Neural progenitor cell (in vitro differentiated cells): ENCODE results near the gene UCK2. TPM values are rescaled to one million over a fixed set of nuclear protein-coding genes. Genes with fewer than 3 reads are reported as not detected.

Source experiments
- DNase-seq: peaks from one replicate; pipeline ENCODE4 v3.0.0-alpha.2; 2016; ENCODE audit warnings: low spot score
- H2AFZ ChIP-seq: fragments of 200-600 bp; sonication (generic); replicated peaks from 2 replicates; pipeline ENCODE4 v1.6.1; 2016; ENCODE audit warnings: antibody characterized with exemption
- H3F3A ChIP-seq: fragments of 200-600 bp; sonication (generic); 2 replicates; pipeline ENCODE4 v1.6.1; 2016; ENCODE audit warnings: antibody characterized with exemption, low read depth
- H3K27ac ChIP-seq: fragments of 200-600 bp; sonication (generic); 2 replicates; pipeline ENCODE4 v1.5.1; 2016; ENCODE audit warnings: mild to moderate bottlenecking
- H3K27me3 ChIP-seq: fragments of 200-600 bp; sonication (generic); 2 replicates; pipeline ENCODE4 v1.6.1; 2016; ENCODE audit warnings: mild to moderate bottlenecking, moderate library complexity
- H3K36me3 ChIP-seq: fragments of 200-600 bp; sonication (generic); 2 replicates; pipeline ENCODE4 v1.5.1; 2016
- H3K4me1 ChIP-seq: fragments of 200-600 bp; sonication (generic); 2 replicates; pipeline ENCODE4 v1.6.1; 2016; ENCODE audit warnings: mixed run types
- H3K4me2 ChIP-seq: fragments of 200-600 bp; sonication (generic); 2 replicates; pipeline ENCODE4 v1.6.1; 2016
- H3K4me3 ChIP-seq: fragments of 200-600 bp; sonication (generic); 2 replicates; pipeline ENCODE4 v1.5.1; 2016
- H3K79me2 ChIP-seq: fragments of 200-600 bp; sonication (generic); 2 replicates; pipeline ENCODE4 v1.6.1; 2016; ENCODE audit warnings: low read depth
- H3K9ac ChIP-seq: fragments of 200-600 bp; sonication (generic); 2 replicates; pipeline ENCODE4 v1.6.1; 2016
- H3K9me3 ChIP-seq: fragments of 200-600 bp; sonication (generic); 2 replicates; pipeline ENCODE4 v1.5.1; 2016; ENCODE audit warnings: low read depth
- H4K20me1 ChIP-seq: fragments of 200-600 bp; sonication (generic); 2 replicates; pipeline ENCODE4 v1.6.1; 2016; ENCODE audit warnings: low read depth
- H3K27ac Mint-ChIP-seq: 3 replicates; pipeline ENCODE4 v1.8.0; 2021; ENCODE audit warnings: mixed read lengths
- H3K27me3 Mint-ChIP-seq: 2 replicates; pipeline ENCODE4 v1.8.0; 2022; ENCODE audit warnings: low read depth, mild to moderate bottlenecking, inconsistent platforms, moderate library complexity, mixed read lengths; ENCODE audit not compliant: insufficient read depth
- H3K36me3 Mint-ChIP-seq: 3 replicates; pipeline ENCODE4 v1.8.0; 2021; ENCODE audit warnings: mixed read lengths
- H3K4me1 Mint-ChIP-seq: 3 replicates; pipeline ENCODE4 v1.8.0; 2021; ENCODE audit warnings: mixed read lengths
- H3K4me3 Mint-ChIP-seq: 3 replicates; pipeline ENCODE4 v1.8.0; 2021; ENCODE audit warnings: mild to moderate bottlenecking, moderate library complexity, mixed read lengths
- H3K9me3 Mint-ChIP-seq: 3 replicates; pipeline ENCODE4 v1.8.0; 2020; ENCODE audit warnings: mixed read lengths
- CTCF ChIP-seq: fragments of 200-600 bp; sonication (generic); IDR thresholded peaks from 2 replicates; pipeline ENCODE4 v1.5.1; 2017; ENCODE audit warnings: antibody characterized with exemption, mild to moderate bottlenecking
- EZH2 ChIP-seq: fragments of 200-600 bp; sonication (generic); IDR thresholded peaks from 2 replicates; pipeline ENCODE4 v1.6.1; 2017; ENCODE audit warnings: antibody characterized with exemption, mild to moderate bottlenecking, moderate library complexity
- EZH2phosphoT487 ChIP-seq: fragments of 200-600 bp; sonication (generic); IDR thresholded peaks from 2 replicates; pipeline ENCODE4 v1.6.1; 2017; ENCODE audit warnings: antibody characterized with exemption
- total RNA-seq: library from RNA; depleted of rRNA; stranded (reverse); fragments of >200 nt; gene quantifications from 2 replicates; pipeline ENCODE4 v1.2.3, GENCODE V29; 2015; ENCODE audit warnings: low replicate concordance

UCK2 gene
- total RNA-seq, 1 donor from 2014 or later: 43.8 TPM

- H3F3A ChIP-seq: peaks cover 1% of the 10 kb centered on the region
- H3K27ac Mint-ChIP-seq: no peak overlapping the region
- H3K4me1 Mint-ChIP-seq: peaks cover 16% of the 10 kb centered on the region
- no peaks in the 10 kb centered on the region for H3K9me3 ChIP-seq
- no peak overlapping the region for H3K4me3 Mint-ChIP-seq
- no peak overlapping the region for H2AFZ ChIP-seq
- H3K4me2 ChIP-seq: no peak overlapping the region
- no peaks in the 10 kb centered on the region for H3K27me3 ChIP-seq
- no peak for DNase-seq
- H3K27me3 Mint-ChIP-seq: peaks cover 1% of the 10 kb centered on the region
- H4K20me1 ChIP-seq: peaks cover 84% of the 10 kb centered on the region
- peaks cover 100% of the 10 kb centered on the region for H3K79me2 ChIP-seq
- H3K9me3 Mint-ChIP-seq: peaks cover 4% of the 10 kb centered on the region
- peaks cover 13% of the 10 kb centered on the region for H3K4me1 ChIP-seq
- H3K36me3 ChIP-seq: peaks cover 5% of the 10 kb centered on the region
- no peak overlapping the region for H3K27ac ChIP-seq
- TF ChIP-seq EZH2phosphoT487: no peak
- no peak for TF ChIP-seq EZH2
- TF ChIP-seq CTCF: no peak
- no peak overlapping the region for H3K9ac ChIP-seq
- peaks cover 27% of the 10 kb centered on the region for H3K36me3 Mint-ChIP-seq
- no peak overlapping the region for H3K4me3 ChIP-seq
These were observed 6.8 kb downstream of the UCK2 start for GRCh38 chr1:165834229-165834628.

- no peak for DNase-seq
- TF ChIP-seq CTCF: no peak
- no peak for TF ChIP-seq EZH2phosphoT487
- no peak for TF ChIP-seq EZH2
These were observed 7.5 kb downstream of the UCK2 start for GRCh38 chr1:165834881-165835280.

GRCh38 chr1:165836664-165837482 is 9.5 kb downstream of the UCK2 start:
- H3K27me3 ChIP-seq: no peaks in the 10 kb centered on the region
- peaks cover 100% of the 10 kb centered on the region for H3K79me2 ChIP-seq
- Mint-ChIP-seq H3K27ac (no peak overlapping the region), H3K36me3 (peaks cover 25% of the 10 kb centered on the region), H3K9me3 (peaks cover 4% of the 10 kb centered on the region), H3K4me1 (peaks cover 20% of the 10 kb centered on the region), H3K4me3 (no peak overlapping the region), H3K27me3 (no peaks in the 10 kb centered on the region)
- peaks cover 98% of the 10 kb centered on the region for H4K20me1 ChIP-seq
- H3K27ac ChIP-seq: no peak overlapping the region
- H3K36me3 ChIP-seq: peaks cover 5% of the 10 kb centered on the region
- H2AFZ ChIP-seq: no peak overlapping the region
- H3K9ac ChIP-seq: no peak overlapping the region
- no peak for DNase-seq
- H3K4me3 ChIP-seq: no peak overlapping the region
- no peaks in the 10 kb centered on the region for H3K9me3 ChIP-seq
- TF ChIP-seq EZH2phosphoT487 (no peak), EZH2 (no peak), CTCF (no peak)
- H3K4me1 ChIP-seq: peaks cover 7% of the 10 kb centered on the region
- no peaks in the 10 kb centered on the region for H3F3A ChIP-seq
- H3K4me2 ChIP-seq: no peak overlapping the region

More at GRCh38 chr1:165834881-165835280, 7.5 kb downstream of the UCK2 start:
- Mint-ChIP-seq H3K9me3 (peaks cover 4% of the 10 kb centered on the region), H3K4me1 (peaks cover 12% of the 10 kb centered on the region), H3K4me3 (no peak overlapping the region), H3K27me3 (no peaks in the 10 kb centered on the region), H3K36me3 (peaks cover 27% of the 10 kb centered on the region), H3K27ac (no peak overlapping the region)
- Histone ChIP-seq H3K9ac (no peak overlapping the region), H2AFZ (no peak overlapping the region), H3F3A (no peaks in the 10 kb centered on the region), H3K27me3 (no peaks in the 10 kb centered on the region), H3K4me1 (peaks cover 7% of the 10 kb centered on the region), H3K79me2 (peaks cover 100% of the 10 kb centered on the region), H4K20me1 (peaks cover 90% of the 10 kb centered on the region), H3K36me3 (peaks cover 5% of the 10 kb centered on the region), H3K27ac (no peak overlapping the region), H3K4me3 (no peak overlapping the region), H3K4me2 (no peak overlapping the region), H3K9me3 (no peaks in the 10 kb centered on the region)
